OCI-LY3 (cell line): ENCODE results near the gene CDC40.

Source experiments
- CTCF ChIP-seq: fragments of 200-600, 300-600 bp; sonication (generic); IDR thresholded peaks from 2 replicates; pipeline ENCODE4 v1.5.1; 2014; ENCODE audit warnings: antibody characterized with exemption, low read length, low read depth
- EZH2phosphoT487 ChIP-seq: fragments of 200-600 bp; shearing (Covaris generic); IDR thresholded peaks from 2 replicates; pipeline ENCODE4 v1.6.1; 2018; ENCODE audit warnings: antibody characterized with exemption, mixed run types, low read depth

GRCh38 chr6:110185879-110186278 lies 5.7 kb downstream of the CDC40 start:
- no peak for TF ChIP-seq CTCF
- no peak for TF ChIP-seq EZH2phosphoT487
